Astrocyte of the spinal cord (primary cell): ENCODE measurements around the gene FABP6.

ENCODE experiments used
- DNase-seq: peaks from one replicate; pipeline ENCODE4 v3.0.0; 2011; ENCODE audit warnings: low read depth, low spot score
- H3K4me3 ChIP-seq: 2 replicates; pipeline ENCODE4 v1.5.1; 2011; ENCODE audit warnings: low read depth, mild to moderate bottlenecking, low read length, moderate library complexity
- in situ Hi-C: cut with HindIII; loops from 2 replicates; pipeline ENCODE4 v1.10.0; 2017; ENCODE audit warnings: low sequenced_read_pairs
- TF ChIP-seq, protein P1 (sequence below): IDR thresholded peaks from 2 replicates; pipeline ENCODE4 v1.5.1; 2012; ENCODE audit warnings: low read depth, mild to moderate bottlenecking, low read length, inconsistent platforms

Gene FABP6

DNA sequence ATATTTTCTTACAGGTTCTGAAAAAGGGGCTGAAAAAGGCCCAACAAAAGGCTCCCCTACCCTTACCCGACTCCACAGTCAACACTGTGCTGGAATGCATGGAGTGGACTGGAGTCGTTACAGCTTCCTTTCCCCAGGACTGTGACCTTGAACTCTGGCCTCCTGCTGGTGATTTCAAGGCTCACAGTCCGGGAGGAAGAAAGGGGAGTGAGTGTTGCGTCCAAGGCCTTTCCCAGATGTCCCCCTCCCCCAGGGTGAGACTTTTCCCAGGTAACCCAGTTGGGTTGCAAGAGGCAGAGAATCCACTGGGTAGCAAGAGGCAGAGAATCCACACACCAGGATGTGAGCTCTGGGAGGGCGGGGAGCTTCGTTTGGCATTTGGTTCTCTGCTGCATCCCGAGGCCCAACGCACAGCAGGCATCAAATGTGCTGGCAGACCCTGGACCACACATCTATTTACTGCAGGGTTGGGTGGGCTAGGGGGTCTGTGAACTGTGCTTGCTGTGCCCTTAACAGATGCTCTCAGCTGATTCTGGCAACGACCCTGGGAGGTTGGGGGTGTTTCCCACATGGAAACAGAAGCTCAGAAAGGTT, 37.5 kb downstream of the FABP6 start:
- in situ Hi-C loops = no loop called here
- H3K4me3 ChIP-seq = no peak overlapping the region
- TF ChIP-seq, protein P1, sequence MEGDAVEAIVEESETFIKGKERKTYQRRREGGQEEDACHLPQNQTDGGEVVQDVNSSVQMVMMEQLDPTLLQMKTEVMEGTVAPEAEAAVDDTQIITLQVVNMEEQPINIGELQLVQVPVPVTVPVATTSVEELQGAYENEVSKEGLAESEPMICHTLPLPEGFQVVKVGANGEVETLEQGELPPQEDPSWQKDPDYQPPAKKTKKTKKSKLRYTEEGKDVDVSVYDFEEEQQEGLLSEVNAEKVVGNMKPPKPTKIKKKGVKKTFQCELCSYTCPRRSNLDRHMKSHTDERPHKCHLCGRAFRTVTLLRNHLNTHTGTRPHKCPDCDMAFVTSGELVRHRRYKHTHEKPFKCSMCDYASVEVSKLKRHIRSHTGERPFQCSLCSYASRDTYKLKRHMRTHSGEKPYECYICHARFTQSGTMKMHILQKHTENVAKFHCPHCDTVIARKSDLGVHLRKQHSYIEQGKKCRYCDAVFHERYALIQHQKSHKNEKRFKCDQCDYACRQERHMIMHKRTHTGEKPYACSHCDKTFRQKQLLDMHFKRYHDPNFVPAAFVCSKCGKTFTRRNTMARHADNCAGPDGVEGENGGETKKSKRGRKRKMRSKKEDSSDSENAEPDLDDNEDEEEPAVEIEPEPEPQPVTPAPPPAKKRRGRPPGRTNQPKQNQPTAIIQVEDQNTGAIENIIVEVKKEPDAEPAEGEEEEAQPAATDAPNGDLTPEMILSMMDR = no peak
- DNase-seq = no peak

DNA sequence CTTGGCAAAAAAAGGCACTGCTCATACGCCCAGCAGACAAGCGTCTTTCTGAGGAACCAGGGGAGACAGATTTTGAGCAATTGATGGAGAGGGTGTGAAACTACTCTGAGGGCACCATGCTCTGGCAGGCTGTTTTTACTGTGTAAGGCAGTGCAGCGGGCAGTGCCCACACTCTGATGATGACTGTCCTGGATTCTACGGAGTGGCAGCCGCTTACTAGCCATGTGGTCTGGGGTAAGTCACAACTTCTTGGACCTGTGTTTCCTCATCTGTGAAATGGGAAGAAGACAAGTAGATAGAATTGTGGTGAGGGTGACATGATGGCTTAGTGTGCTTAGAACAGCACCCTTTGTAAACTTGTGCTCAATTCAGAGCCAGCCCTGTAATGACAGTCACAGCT, 38.8 kb downstream of the FABP6 start:
- no peak overlapping the region for H3K4me3 ChIP-seq
- DNase-seq = no peak
- TF ChIP-seq, protein P1 = no peak
- in situ Hi-C loops = no loop called here

DNA sequence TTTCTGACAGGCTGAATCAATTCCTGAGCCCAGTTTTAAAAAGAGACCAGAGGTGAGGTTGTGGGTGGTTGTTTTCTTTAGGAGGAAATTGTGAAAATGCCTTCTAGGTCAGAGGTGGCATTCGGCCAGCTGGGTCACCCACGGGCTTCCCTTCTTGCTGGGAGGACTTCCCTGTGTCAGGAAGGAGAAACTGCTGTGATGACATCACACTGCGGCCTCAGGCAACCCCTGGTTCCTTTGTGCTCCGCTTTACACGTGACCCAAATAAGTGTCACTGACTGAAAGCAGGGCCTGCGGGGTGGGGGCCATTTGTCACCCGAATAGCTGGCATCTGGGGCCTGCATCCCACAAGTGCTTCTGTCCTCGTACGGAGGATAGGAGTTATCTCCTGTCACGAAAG, 39.7 kb downstream of the FABP6 start:
- in situ Hi-C loops = no loop called here
- DNase-seq = peak; percentile 70
- no peak overlapping the region for H3K4me3 ChIP-seq
- TF ChIP-seq, protein P1 = no peak

DNA sequence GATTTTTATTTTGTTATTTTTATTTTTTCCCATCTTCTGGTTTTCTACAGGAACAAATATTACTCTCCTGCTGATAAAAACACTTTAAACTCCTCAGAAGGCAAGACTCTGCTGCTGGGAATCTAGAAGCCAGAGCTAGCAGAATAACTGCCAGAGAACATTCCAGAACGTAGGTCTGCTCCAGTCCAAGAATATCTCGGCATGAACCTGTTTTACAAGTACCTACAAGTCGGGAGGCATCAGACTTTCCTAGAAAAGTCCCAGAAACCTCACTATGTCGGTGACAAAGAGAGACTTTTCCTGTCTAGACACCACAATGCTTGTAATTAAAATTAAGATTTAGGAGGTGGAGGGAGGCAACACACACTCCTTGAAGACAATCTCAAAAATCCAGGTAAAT, 41.4 kb downstream of the FABP6 start:
- no peak for DNase-seq
- in situ Hi-C loops = no loop called here

DNA sequence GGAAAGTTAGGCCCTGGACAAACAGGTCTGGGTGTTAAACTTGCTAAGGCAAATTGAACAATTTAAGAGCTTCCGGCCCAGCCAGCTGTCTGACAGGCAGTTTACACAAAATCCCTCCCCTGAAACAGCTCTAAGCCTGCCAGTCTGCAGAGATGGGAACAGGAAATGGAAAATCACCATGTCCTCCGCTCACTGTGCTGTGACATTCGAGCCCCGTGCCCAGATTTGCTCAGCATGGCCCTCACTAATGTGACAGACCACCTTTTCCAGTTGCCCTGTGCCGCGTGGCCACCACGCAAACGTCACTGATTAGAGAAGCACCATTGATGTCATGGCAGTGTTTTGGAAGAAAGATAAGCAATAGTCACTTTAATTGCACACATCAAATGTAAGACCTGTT, 42.1 kb downstream of the FABP6 start:
- TF ChIP-seq, protein P1 = no peak
- in situ Hi-C loops = no loop called here
- DNase-seq = no peak
- H3K4me3 ChIP-seq = no peak overlapping the region

More for the DNA sequence above, 41.4 kb downstream of the FABP6 start:
- H3K4me3 ChIP-seq = no peak overlapping the region
- TF ChIP-seq, protein P1 = no peak

DNA sequence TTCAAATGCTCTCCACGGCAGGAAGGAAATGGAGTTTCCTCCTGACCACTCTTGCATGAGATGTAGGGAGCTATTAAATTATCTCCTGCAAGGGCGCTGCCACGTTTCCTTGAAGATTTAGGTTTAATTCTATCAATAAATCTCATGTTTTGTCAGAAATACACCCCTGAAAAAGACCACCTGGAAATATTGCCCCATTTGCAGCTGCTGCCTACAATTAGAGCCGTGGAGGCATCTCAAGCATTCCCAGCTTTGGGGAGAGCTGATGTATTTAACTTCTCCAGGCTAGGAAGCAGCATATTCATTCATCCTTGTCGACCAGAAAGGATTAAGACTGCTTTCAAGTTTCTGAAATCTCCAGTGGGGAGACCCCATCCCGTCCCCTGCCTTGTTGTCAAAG, 42.5 kb downstream of the FABP6 start:
- in situ Hi-C loops = no loop called here
- DNase-seq = no peak
- TF ChIP-seq, protein P1 = no peak

More for the DNA sequence above, 42.5 kb downstream of the FABP6 start:
- H3K4me3 ChIP-seq = no peak overlapping the region
